ENCODE data around the gene PLAAT1. TPM values are rescaled to one million over a fixed set of nuclear protein-coding genes. Genes with fewer than 3 reads are reported as not detected.

PLAAT1 gene
- total RNA-seq, 1 donor from 2014 or later: 1.3 TPM

- no peak for DNase-seq (ENCODE audit: low read depth)
- peak overlapping the region; percentile 51 for H3K4me3 ChIP-seq (ENCODE audit: low read depth, low read length)
Observed at GRCh38 chr3:193241716-193242115, 694 bp downstream of the PLAAT1 start.

GRCh38 chr3:193243571-193243970 is 2.5 kb downstream of the PLAAT1 start:
- no peak for DNase-seq (ENCODE audit: low read depth)
- Histone ChIP-seq H3K4me3 (ENCODE audit: low read depth, low read length) (no peak overlapping the region), H3K27me3 (ENCODE audit: control insufficient read depth, insufficient read depth, low read length) (no peaks in the 10 kb centered on the region), H3K36me3 (ENCODE audit: control insufficient read depth, insufficient read depth, low read length) (no peaks in the 10 kb centered on the region)
- no peak for TF ChIP-seq CTCF (IDR thresholded peaks at IDR 0.05; ENCODE audit: insufficient read depth, low read length, poor library complexity, severe bottlenecking)

More at GRCh38 chr3:193241716-193242115, 694 bp downstream of the PLAAT1 start:
- TF ChIP-seq CTCF (IDR thresholded peaks at IDR 0.05; ENCODE audit: insufficient read depth, low read length, poor library complexity, severe bottlenecking): no peak
- Histone ChIP-seq H3K27me3 (ENCODE audit: control insufficient read depth, insufficient read depth, low read length) (no peaks in the 10 kb centered on the region), H3K36me3 (ENCODE audit: control insufficient read depth, insufficient read depth, low read length) (no peaks in the 10 kb centered on the region)

- no peak for TF ChIP-seq CTCF (IDR thresholded peaks at IDR 0.05; ENCODE audit: insufficient read depth, low read length, poor library complexity, severe bottlenecking)
- Histone ChIP-seq H3K27me3 (ENCODE audit: control insufficient read depth, insufficient read depth, low read length) (no peaks in the 10 kb centered on the region), H3K36me3 (ENCODE audit: control insufficient read depth, insufficient read depth, low read length) (no peaks in the 10 kb centered on the region), H3K4me3 (ENCODE audit: low read depth, low read length) (no peak overlapping the region)
- DNase-seq (ENCODE audit: low read depth): no peak
Observed at GRCh38 chr3:193248848-193249468, 7.9 kb downstream of the PLAAT1 start.

DNA sequence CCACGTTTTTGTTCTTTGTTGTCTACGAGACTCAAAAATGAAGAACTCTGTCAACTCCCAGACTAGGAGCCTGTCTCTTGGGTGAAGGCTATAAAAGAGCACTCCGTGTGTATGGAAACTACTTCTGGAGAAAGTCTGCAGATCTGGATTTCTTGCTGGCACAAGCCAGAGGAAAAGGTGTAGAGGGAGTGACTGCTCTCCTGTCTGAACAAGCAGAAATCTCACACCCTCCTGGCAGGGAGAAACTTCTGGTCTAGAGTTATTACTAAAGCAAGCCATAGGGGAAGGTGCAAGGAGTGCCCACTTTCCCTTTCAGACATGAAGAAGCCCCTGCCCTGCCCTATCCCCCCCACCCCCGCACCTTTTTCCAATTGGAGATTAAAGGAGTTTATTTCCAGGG is 9.5 kb downstream of the PLAAT1 start:
- Histone ChIP-seq H3K36me3 (ENCODE audit: control insufficient read depth, insufficient read depth, low read length) (no peaks in the 10 kb centered on the region), H3K4me3 (ENCODE audit: low read depth, low read length) (no peak overlapping the region), H3K27me3 (ENCODE audit: control insufficient read depth, insufficient read depth, low read length) (no peaks in the 10 kb centered on the region)
- no peak for DNase-seq (ENCODE audit: low read depth)
- TF ChIP-seq CTCF (IDR thresholded peaks at IDR 0.05; ENCODE audit: insufficient read depth, low read length, poor library complexity, severe bottlenecking): no peak

DNA sequence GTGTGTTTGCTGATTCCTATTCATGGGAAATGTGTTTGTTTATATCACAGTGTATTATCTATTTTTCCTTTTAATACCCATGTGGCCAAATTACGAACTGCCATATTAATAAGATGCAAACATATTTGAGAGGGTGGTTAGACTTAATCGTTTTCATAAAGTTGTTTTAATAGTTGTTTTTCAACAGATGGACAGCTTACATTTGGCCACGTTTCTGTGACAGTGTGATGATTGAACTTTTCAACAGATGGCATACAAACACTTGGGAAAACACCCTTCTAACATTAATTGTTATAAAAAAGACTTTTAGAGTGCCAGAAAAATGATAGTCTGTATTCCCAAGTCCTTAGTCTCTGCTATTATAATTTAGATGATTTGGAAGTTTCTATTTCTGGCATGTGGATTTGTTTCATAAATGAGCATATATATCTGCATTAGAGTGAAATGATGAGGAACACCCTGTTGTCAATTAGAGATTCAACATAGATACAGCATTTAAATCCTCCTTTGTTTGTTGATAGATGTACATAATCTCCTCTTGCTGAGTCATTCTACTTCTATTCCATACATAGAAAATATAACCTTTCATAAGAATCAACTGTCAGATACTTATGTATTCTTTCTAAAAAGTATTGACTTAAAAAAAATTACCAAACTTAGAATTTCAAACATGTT is 13.1 kb downstream of the PLAAT1 start:
- TF ChIP-seq CTCF (IDR thresholded peaks at IDR 0.05; ENCODE audit: insufficient read depth, low read length, poor library complexity, severe bottlenecking): no peak
- DNase-seq (ENCODE audit: low read depth): no peak
- Histone ChIP-seq H3K27me3 (ENCODE audit: control insufficient read depth, insufficient read depth, low read length) (no peaks in the 10 kb centered on the region), H3K36me3 (ENCODE audit: control insufficient read depth, insufficient read depth, low read length) (no peaks in the 10 kb centered on the region), H3K4me3 (ENCODE audit: low read depth, low read length) (no peak overlapping the region)

Data from kidney epithelial cell (primary cell).